NT2/D1 (cell line): ENCODE data around the gene MPPED1.

ENCODE experiments used
- SUZ12 ChIP-seq: IDR thresholded peaks from 2 replicates; pipeline ENCODE4 v1.6.1; 2011; ENCODE audit not compliant: insufficient read length, insufficient read depth; ENCODE audit errors: extremely low read depth
- YY1 ChIP-seq: IDR thresholded peaks from 2 replicates; pipeline ENCODE4 v1.6.1; 2011; ENCODE audit not compliant: insufficient read length, insufficient read depth

DNA sequence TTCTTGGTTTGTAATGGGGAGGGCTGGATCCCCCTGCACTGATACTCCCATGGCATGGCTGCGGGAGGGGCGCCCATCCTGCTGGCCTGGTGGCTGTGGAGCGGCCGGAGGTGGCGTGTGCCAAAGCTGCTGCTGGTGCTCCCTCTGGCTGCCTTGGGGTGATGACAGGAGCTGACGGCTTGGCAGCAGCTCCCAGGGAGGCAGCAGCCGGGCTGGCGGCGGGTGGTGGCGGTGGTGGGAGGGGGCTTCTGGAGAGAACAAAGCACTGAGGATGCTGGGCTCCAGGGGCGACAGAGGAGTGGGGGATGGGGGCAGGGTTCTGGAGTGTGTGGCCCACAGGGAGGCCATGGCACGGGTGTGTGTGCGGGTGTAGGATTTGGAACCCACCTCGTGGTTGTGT lies 11.4 kb upstream of the MPPED1 start:
- TF ChIP-seq YY1 (no peak), SUZ12 (no peak)
